Spinal cord (tissue), 10 donors: Measurements from ENCODE around the gene HMGN2. TPM values are rescaled to one million over a fixed set of nuclear protein-coding genes. Genes with fewer than 3 reads are reported as not detected.

Experiments
- DNase-seq, 6 donors: peaks; one replicate each; pipeline versions ENCODE4 v3.0.0 to v3.0.0-alpha.2; 2013 to 2015; ENCODE audit warnings: low spot score in 6 of 6, low read depth in 4 of 6
- H3K27ac ChIP-seq: one replicate; pipeline ENCODE4 v1.5.1; 2013; ENCODE audit warnings: low read depth, low read length, control low read depth
- H3K27me3 ChIP-seq: one replicate; pipeline ENCODE4 v1.6.1; 2013; ENCODE audit warnings: low read length; ENCODE audit not compliant: control insufficient read depth, insufficient read depth
- H3K36me3 ChIP-seq: one replicate; pipeline ENCODE4 v1.6.1; 2013; ENCODE audit warnings: low read length; ENCODE audit not compliant: control insufficient read depth, insufficient read depth
- H3K4me1 ChIP-seq: one replicate; pipeline ENCODE4 v1.6.1; 2013; ENCODE audit warnings: low read length; ENCODE audit not compliant: control insufficient read depth, insufficient read depth
- H3K4me3 ChIP-seq: one replicate; pipeline ENCODE4 v1.5.1; 2013; ENCODE audit warnings: low read depth, low read length, control low read depth
- H3K9me3 ChIP-seq: one replicate; pipeline ENCODE4 v1.6.1; 2013; ENCODE audit warnings: low read length; ENCODE audit not compliant: control insufficient read depth, insufficient read depth
- WGBS: methylation state at CpG from one replicate; pipeline ENCODE4 v1.1.5; 2013; ENCODE audit warnings: missing lambda C conversion rate; ENCODE audit not compliant: insufficient coverage; 5-methylcytosine and 5-hydroxymethylcytosine counted together
- polyA plus RNA-seq, 2 donors: library from polyadenylated mRNA; unstranded; fragments of 120-200 nt; gene quantifications; one replicate each; pipeline ENCODE4 v1.2.1, GENCODE V29; 2013; ENCODE audit not compliant: insufficient read length in 2 of 2
- total RNA-seq, 2 donors: library from RNA; depleted of rRNA in 1 of 2; stranded (reverse); fragments of 120-200 nt in 1 of 2; fragments of >200 nt in 1 of 2; gene quantifications; one replicate each; pipeline versions ENCODE4 v1.2.3 to v1.2.4, GENCODE V29; 2013 to 2014
- donor health status: healthy.

Gene HMGN2
- total and polyA plus RNA-seq, 4 donors: 370 to 696 (median 628) TPM

DNA sequence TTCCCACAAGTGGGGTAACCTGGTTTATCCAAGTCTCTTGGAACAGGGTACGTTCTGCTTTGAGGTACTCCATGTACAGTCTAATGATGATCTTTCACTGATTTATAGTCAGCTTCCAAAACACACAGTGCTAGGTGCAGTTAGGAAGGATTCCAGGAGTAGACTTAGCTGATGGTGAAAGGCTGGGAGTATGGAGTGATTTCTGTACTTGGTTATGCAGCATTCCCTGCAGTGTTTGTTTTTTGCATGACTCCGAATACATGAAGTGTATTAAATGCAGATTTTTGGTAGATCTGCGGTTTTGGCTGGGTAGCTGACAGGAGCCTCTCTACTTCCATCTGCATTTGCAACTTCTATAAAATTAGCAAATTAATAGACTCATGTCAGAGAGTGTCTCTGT, 3.7 kb downstream of the HMGN2 start:
- peaks cover 13% of the 10 kb centered on the region for H3K4me1 ChIP-seq
- 50% methylated on average over 1 of the region's 3 CpGs for WGBS
- H3K27me3 ChIP-seq: no peaks in the 10 kb centered on the region
- H3K4me3 ChIP-seq: no peak overlapping the region
- peaks cover 23% of the 10 kb centered on the region for H3K36me3 ChIP-seq
- no peak overlapping the region for H3K27ac ChIP-seq
- H3K9me3 ChIP-seq: no peaks in the 10 kb centered on the region
- no peak for DNase-seq

GRCh38 chr1:26476958-26477357, 4.7 kb downstream of the HMGN2 start:
- Histone ChIP-seq H3K4me3 (no peak overlapping the region), H3K36me3 (peaks cover 23% of the 10 kb centered on the region), H3K9me3 (no peaks in the 10 kb centered on the region), H3K27ac (no peak overlapping the region), H3K4me1 (peaks cover 4% of the 10 kb centered on the region), H3K27me3 (no peaks in the 10 kb centered on the region)
- WGBS: 100% methylated on average over 2 of the region's 4 CpGs
- DNase-seq: no peak

GRCh38 chr1:26477446-26478152, 5.4 kb downstream of the HMGN2 start:
- H3K27me3 ChIP-seq: no peaks in the 10 kb centered on the region
- peak in 1 of 6 donors; percentile 9 for DNase-seq
- no peak overlapping the region for H3K4me3 ChIP-seq
- 65% methylated on average over 4 of the region's 8 CpGs for WGBS
- no peak overlapping the region for H3K27ac ChIP-seq
- peaks cover 3% of the 10 kb centered on the region for H3K4me1 ChIP-seq
- no peaks in the 10 kb centered on the region for H3K9me3 ChIP-seq
- peaks cover 23% of the 10 kb centered on the region for H3K36me3 ChIP-seq

DNA sequence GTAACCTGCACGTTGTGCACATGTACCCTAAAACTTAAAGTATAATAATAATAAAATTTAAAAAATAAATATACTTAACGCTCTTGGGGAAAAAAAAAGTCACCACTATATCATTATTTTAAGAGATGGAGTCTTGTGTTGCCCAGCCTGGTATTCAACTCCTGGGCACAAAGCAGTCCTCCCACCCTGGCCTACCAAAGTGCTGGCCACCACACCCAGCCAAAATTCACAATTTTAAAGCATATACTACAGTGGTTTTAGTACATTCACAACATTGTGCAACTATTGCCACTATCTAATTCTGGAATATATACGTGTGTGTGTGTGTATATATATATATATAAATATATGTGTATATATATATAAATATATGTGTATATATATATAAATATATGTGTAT, 5.9 kb downstream of the HMGN2 start:
- Histone ChIP-seq H3K27ac (no peak overlapping the region), H3K4me1 (peaks cover 3% of the 10 kb centered on the region), H3K4me3 (no peak overlapping the region), H3K9me3 (no peaks in the 10 kb centered on the region), H3K36me3 (peaks cover 23% of the 10 kb centered on the region), H3K27me3 (no peaks in the 10 kb centered on the region)
- no CpG with 5 or more reads among the region's 3 CpGs for WGBS
- DNase-seq: no peak

DNA sequence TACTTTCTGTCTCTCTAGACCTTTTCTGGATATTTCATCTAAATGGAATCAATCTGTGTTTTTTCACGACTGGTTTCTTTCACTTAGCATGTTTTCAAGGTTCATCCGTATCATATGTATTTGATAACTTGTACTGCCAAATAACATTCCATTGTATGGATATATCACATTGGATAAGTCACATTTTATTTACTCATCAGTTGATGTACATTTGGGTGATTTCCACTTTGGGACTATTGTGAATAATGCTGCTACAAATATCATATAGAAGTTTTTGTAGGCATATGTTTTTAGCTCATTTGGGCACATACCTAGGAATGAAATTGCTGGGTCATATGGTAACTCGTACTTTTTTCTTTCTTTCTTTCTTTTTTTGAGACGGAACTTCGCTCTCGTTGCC, 6.7 kb downstream of the HMGN2 start:
- Histone ChIP-seq H3K4me1 (peaks cover under 1% of the 10 kb centered on the region), H3K4me3 (no peak overlapping the region), H3K27me3 (no peaks in the 10 kb centered on the region), H3K9me3 (no peaks in the 10 kb centered on the region), H3K27ac (no peak overlapping the region), H3K36me3 (peaks cover 21% of the 10 kb centered on the region)
- 100% methylated on average over 2 of the region's 6 CpGs for WGBS
- DNase-seq: no peak

- no peaks in the 10 kb centered on the region for H3K27me3 ChIP-seq
- H3K4me3 ChIP-seq: no peak overlapping the region
- DNase-seq: no peak
- no peak overlapping the region for H3K27ac ChIP-seq
- WGBS: 85% methylated on average over 2 of the region's 2 CpGs
- H3K9me3 ChIP-seq: no peaks in the 10 kb centered on the region
- H3K36me3 ChIP-seq: peaks cover 17% of the 10 kb centered on the region
- H3K4me1 ChIP-seq: no peaks in the 10 kb centered on the region
Observed at GRCh38 chr1:26482921-26483320, 10.7 kb downstream of the HMGN2 start.

DNA sequence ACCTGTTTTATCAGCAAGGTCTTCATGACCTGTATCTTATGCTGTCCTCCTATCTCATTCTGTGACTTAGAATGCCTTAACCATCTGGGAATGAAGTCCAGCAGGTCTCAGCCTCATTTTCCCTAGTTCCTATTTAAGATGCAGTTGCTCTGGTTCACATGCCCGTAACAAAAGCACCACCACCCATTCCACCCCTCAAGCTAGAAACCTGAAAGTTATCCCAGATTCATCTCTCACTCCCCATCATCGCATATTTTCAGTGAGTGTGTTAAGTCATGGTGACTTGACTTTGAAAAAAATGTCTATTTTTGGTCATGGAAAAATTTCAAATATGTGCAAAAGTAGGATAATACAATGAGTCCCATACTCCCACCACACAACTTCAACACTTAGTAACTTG, 11.7 kb downstream of the HMGN2 start:
- WGBS: no CpG with 5 or more reads among the region's 2 CpGs
- Histone ChIP-seq H3K4me1 (no peaks in the 10 kb centered on the region), H3K36me3 (peaks cover 13% of the 10 kb centered on the region), H3K4me3 (no peak overlapping the region), H3K27me3 (no peaks in the 10 kb centered on the region), H3K27ac (no peak overlapping the region), H3K9me3 (no peaks in the 10 kb centered on the region)
- no peak for DNase-seq

DNA sequence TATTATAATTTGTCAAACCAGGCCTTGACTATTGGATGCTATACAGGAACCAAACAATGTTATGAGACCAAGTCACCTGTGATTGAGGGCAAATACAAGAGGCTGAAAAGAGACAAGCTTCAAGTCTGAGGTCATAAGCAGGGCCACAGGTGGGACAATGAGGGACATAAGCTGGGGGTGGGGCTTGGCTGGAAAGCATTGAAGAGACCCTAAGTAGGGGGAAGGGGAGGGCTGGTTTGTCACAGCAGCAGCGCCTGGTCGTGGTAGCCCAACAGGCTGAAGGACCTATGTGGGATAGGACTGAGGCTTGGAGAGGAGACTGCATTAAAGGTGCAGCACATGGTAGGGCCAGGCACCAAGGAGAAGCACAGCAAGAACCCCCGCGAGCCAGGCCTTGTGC, 17.9 kb downstream of the HMGN2 start:
- WGBS: 79% methylated on average over 2 of the region's 4 CpGs
- Histone ChIP-seq H3K27me3 (no peaks in the 10 kb centered on the region), H3K36me3 (no peaks in the 10 kb centered on the region), H3K4me3 (no peak overlapping the region), H3K4me1 (no peaks in the 10 kb centered on the region), H3K27ac (no peak overlapping the region), H3K9me3 (no peaks in the 10 kb centered on the region)
- no peak for DNase-seq

DNA sequence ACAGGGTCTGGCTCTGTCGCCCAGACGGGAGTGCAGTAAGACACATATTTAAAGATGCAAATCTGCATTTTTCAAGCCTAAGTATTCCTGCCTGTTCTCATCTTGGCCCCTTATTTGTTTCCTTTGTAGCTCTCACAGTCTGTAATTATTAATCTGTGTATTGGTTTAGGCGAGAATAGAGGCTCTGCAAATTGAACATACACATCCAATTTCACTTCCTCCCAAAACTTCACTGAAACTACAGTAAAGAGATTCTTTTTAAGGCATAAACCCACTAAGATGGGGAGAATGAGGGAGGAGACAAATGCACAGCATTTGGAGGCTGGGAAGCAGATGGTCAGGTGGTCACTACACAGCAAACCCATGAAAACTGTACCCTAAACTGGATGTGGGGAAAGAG, 21.0 kb downstream of the HMGN2 start:
- H3K27ac ChIP-seq: no peak overlapping the region
- no CpG with 5 or more reads among the region's 3 CpGs for WGBS
- no peak for DNase-seq
- H3K4me1 ChIP-seq: peaks cover 4% of the 10 kb centered on the region
- no peaks in the 10 kb centered on the region for H3K9me3 ChIP-seq
- H3K36me3 ChIP-seq: no peaks in the 10 kb centered on the region
- no peak overlapping the region for H3K4me3 ChIP-seq
- H3K27me3 ChIP-seq: no peaks in the 10 kb centered on the region

DNA sequence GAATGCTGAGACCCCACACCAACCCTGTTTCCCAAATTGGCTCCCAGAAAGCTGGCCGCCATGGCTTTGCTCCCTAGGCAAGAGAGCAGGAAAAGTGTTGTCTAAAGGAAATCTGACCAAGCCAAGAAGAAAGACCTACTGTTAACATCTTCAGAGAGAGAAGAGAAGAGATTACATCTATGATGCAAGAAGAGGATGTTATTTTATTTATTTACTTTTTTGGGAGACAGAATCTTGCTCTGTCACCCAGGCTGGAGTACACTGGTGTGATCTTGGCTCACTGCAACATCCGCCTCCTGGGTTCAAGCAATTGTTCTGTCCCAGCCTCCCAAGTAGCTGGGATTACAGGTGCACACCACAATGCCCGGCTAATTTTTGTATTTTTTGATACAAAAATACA, 21.7 kb downstream of the HMGN2 start:
- H3K27me3 ChIP-seq: no peaks in the 10 kb centered on the region
- 100% methylated on average over 2 of the region's 3 CpGs for WGBS
- no peak for DNase-seq
- H3K4me3 ChIP-seq: no peak overlapping the region
- H3K4me1 ChIP-seq: peaks cover 4% of the 10 kb centered on the region
- no peaks in the 10 kb centered on the region for H3K36me3 ChIP-seq
- H3K27ac ChIP-seq: no peak overlapping the region
- no peaks in the 10 kb centered on the region for H3K9me3 ChIP-seq
